ENCODE measurements around the gene RIBC2.
"Not testable (repeated sequence)": the region's sequence is repeated elsewhere in the genome, so short reads cannot be mapped to it uniquely, and the experiment has no call there.

Gene RIBC2

DNA sequence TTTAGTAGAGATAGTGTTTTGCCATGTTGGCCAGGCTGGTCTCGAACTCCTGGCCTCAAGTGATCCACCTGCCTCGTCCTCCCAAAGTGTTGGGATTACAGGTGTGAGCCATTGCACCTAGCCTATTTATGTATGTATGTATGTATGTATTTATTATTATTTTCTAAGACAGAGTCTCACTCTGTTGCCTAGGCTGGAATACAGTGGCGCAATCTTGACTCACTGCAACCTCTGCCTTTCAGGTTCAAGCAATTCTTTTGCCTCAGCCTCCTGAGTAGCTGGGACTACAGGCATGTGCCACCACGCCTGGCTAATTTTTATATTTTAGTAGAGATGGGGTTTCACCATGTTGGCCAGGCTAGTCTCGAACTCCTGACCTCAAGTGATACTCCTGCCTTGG lies 35.9 kb downstream of the RIBC2 start:
- DNase-seq (ENCODE audit: low spot score): not testable (repeated sequence)

DNA sequence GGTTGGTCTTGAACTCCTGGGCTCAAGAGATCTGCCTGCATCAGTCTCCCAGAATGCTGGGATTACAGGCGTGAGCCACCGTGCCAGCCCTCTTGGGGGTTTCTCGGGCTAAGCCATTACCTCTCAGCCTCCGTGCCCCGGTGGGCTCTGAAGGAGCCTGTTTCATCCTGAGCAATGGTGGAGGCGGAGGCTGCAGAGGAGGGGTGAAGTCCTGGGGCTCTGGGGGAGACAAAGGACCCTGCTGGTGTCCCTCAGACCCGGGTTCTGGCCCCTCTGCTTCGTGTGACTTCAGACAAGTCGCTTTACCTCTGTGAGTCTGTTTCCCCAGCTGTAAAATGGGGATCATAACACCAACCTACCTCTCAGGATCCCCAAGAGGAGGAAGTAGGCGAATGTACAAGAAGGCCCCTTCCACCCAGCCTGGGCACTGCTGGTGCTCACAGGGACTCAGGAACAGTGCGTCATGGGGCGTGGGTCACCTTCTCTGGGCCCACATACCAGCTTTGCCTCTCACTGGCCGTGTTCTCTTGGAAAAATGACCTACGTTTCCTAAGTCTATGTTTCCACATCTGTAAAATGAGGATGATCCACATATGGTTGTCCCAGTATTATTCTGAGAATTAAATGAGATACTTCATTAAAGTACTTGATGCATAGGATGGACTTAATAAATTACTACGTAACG lies 36.8 kb downstream of the RIBC2 start:
- DNase-seq (ENCODE audit: low spot score): no peak

DNA sequence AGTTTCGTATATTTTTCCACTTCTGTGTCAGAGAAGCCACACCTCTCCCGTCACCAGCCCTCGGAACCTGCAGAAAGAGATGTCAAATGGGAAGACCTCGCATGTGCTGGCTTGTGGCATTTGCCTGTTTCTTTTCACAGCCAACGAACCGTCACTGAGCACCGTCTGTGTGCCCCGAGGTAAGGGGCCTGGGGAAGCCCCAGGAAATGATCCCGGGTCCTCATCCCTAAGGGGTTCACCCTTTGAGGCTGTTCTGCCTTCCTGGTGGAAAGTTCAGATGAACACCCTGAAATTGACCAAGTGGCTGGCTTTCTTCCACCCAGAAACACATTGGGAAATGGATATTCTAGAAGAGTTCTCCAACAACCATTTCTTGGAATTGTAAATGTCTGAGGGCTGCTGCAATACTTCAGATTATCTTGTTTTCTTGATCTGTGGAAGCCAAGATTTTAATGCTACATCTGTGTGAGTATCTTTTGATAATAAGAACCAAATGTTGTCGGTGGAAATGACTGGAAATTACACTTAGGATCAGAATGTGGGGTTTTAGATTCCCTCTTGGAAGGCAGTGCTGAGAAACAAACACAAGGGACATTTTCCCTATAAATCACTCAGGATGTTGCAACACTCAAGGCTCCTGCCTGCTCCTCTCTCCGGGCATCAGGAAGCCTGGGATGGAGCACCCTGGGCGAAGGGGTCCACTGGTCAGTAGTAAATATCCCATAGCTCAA lies 37.6 kb downstream of the RIBC2 start:
- DNase-seq (ENCODE audit: low spot score): no peak

DNA sequence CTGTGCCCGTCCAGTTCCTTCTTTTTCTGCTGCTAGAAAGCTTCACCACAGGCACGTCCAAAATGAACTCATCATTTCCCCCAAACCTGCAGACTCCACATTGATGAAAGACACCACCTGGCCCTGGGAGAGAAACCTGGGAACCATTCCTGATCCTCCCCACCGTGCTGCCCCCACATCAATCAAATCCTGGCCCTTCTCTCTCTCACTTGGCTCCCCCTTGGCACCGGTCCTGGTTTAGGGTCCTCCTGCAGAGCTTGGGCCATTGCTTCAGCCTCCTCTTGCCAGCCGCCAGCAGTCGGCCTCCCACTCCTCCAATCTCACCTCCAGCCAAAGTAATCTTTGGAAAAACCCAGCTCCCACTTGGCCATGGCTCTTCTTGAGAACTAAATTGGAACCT lies 38.5 kb downstream of the RIBC2 start:
- no peak for DNase-seq (ENCODE audit: low spot score)

DNA sequence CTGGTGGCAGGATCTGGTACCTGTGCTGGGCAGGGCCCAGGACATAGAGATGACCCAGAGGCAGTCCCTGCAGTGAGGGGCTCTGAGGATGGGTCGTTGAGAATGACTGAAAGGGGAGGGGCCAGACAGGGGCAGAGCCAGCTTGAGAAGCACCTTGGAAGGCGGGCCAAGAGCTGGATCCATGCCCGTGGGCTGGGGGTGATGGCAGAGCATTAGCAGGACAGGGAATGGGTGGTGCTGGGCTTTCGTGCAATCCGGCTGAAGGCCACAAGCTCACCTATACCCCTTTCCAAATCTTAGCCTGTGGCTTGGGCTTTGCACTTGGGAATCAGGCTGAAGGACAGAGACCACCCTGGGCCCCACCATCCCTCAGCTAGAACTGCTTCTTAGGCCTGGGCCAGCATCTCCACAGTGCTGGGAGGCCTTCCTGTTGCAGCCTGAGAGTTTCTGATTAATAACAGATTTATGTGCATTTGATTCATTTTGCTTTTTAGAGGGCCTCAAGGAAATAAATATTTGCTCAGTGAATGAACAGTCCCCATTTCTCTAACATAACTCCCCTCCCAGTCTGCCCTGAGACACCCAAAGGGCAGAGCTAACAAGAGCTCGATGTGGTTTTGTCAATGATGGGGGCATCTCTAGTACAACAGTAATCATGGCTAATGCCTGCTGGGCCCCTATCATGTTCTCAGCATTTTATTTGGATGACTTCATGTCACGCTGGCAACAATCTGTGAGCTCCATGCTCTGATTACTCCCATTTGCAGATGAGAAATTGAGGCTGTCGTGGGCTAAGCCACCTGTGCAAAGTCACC lies 39.3 kb downstream of the RIBC2 start:
- DNase-seq (ENCODE audit: low spot score): no peak

DNA sequence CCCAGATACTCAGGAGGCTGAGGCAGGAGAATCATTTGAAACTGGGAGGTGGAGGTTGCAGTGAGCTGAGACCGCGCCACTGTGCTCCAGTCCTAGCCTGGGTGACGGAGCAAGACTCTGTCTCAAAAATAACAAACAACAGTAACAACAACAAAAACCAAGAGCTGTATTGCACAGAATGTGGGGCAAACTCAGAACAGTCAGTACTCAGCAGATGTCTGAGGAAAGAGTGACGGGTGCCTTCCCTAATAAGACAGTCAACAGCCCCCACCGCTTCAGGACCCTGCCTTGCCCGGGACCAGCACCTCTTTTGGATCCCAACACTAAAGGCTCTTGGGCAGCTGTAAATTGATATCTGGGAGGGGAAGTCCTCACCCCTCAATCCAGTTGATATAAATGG lies 40.3 kb downstream of the RIBC2 start:
- DNase-seq (ENCODE audit: low spot score): no peak

DNA sequence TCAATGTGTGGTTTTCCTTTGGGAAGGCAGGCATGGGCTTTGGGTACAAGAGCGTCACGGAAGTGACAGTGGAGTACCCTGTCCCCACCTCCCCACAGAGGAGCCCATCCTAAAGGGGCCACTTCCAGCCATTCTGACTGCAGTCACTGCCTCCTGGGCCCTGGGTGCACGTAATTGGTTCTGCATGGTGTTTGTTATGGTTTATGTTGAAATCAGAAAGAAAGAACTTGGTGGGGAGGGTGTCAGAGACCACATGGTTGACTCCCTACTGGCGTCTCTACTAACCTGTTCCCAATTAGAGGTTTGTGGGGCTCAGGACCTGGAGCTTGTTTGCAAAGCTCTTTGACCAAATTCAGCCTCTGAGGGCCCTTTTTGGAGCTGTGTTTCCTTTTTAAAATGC lies 40.8 kb downstream of the RIBC2 start:
- DNase-seq (ENCODE audit: low spot score): no peak

DNA sequence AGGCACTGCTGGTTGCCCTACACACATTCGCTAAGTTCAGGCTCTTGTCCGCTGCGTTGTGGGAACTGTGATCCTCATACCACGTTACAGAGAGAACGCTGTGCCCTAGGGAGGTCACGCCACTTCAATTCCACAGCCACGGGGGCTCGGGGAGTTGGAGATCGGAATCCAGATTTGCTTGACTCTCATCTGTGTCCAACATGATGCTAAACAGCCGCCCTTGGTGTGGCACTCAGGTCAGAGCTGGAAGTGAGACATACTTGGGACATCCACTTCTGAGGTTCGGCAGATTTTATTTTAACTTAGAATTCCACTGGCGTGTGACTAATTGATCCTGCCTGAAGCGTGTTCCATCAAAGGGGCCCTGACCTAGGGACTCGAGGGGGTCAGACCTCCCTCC lies 41.7 kb downstream of the RIBC2 start:
- no peak for DNase-seq (ENCODE audit: low spot score)

DNA sequence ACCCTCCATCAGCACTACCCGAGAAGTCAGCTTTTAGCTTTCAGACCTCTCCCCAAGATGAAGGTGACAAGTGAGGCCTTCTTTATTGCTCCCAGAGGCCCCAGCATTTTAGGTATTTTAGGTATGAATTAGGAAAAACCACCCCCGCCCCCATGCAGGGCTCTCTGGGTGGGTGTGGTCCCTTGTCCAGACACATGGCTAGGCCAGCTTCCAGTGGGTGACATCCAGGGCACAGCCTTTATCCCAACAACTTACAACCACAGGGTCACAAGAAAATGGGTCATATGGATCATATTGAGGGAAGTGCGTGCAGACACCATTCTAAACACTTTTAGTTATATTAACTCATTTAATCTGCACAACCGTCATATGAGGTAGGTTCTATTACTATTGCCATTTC lies 42.1 kb downstream of the RIBC2 start:
- DNase-seq (ENCODE audit: low spot score): no peak

DNA sequence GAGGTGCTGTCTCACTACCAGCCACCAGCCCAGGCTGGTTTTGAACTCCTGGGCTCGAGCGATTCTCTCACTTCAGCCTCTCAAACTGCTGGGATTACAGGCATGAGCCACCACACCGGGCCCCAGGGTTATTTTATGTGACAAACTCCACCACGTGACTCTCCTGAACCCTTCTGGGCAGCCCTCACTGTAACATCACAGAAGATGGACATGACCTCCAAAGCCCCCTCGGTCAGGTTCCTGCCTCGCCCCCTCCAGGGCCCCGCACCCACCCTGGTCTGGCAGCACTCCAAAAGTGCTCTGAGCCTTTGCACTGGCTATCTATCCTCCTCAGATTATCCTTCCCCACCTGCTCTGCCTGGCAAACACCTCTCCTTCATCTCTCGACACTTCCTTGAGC lies 43.3 kb downstream of the RIBC2 start:
- DNase-seq (ENCODE audit: low spot score): no peak

DNA sequence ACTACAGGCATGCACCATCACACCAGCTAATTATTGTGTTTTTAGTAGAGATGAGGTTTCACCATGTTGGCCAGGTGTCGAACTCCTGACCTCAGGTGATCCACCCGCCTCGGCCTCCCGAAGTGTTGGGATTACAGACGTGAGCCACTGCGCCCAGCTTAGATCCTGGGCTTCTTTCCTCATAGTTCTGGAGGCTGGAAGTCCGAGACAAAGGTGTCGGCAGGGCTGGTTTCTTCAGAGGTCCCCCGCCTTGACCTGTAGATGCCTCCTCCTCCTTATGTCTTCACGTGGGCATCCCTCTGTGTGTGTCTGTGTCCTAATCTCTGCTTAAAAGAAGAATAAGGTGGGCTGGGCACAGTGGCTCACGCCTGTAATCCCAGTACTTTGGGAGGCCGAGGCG lies 45.0 kb downstream of the RIBC2 start:
- no peak for DNase-seq (ENCODE audit: low spot score)

DNA sequence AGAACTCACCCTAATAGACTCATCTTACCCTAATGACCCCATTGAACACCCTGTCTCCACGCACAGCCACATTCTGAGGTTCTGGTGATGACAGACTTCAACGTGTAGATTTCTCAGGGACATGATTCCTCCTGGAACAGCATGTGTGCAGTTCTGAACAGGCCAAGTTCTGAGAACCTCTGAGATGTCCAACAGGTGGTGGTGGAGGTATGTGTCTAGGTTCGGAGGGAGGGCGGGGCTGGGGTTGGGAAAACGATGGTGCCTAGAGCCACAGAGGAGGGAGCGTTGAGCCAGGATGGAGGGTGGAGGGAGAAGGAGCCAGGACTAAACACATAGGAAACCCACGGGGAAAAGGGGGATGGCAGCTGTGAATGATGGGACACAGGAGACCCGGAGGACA lies 45.7 kb downstream of the RIBC2 start:
- no peak for DNase-seq (ENCODE audit: low spot score)

DNA sequence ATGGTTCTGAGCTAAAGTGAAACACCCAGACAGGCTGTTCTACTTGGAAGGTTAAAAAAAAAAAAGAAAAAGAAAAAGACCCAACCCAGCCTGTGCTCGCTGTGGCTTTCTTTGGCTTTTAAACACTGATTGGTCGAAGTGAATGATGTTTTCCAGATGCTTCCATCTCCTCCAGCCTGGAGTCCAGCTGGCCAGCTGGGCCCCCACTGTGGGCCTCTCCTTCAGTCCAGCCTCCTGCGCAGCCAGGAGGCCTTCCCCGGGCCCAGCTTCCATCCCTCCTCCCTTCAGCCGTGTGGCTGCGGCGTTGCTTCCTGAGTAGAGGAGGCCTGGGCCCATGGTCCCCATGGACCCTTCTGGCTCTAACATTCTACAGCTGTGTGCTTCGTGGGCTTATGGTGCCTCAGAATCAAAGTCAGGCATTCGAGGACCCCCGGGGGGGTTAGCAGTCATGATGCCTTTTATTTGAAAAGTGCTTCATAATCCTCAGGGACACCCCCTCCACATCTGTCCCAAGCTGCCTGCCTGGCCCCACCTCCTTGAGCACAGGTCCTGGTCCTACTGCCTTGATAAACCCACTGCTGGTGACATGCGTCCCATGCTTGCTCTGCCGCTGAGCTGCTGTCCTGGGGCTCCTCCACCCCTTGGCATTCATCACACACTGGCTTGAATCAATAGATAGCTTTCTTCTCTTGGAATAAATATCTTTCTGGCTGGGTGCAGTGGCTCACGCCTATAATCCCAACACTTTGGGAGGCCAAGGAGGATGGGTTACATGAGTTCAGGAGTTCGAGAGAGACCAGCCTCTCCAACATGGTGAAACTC lies 47.0 kb downstream of the RIBC2 start:
- no peak for DNase-seq (ENCODE audit: low spot score)

DNA sequence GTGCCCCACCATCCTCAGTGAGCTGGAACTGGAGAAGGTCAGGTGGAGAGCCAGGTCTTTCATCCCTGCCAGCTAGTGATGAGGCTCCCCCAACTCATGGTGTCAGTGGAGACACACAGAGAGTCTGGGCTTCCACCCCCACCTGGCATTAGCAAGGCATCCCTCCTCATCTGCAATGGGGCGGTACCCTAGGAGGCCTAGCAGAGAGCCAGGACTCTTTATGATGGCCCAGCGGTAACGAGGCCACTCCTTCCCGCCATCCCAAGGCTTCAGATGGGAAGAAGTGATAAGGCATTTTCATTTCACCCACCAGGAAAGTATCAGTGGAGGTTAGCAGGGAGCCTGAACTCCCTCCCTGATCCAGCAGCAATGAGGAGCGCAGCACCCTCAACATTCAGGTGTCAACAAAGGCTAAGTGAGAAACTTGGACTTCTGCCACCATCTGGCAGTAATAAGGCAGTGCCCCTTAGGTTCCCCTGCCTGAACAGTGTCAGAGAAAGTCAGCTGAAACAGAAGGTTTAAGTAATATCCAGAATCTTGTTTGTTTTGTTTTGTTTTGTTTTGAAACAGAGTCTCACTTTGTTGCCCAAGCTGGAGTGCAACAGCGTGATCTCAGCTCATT lies 48.7 kb downstream of the RIBC2 start:
- no peak for DNase-seq (ENCODE audit: low spot score)

DNA sequence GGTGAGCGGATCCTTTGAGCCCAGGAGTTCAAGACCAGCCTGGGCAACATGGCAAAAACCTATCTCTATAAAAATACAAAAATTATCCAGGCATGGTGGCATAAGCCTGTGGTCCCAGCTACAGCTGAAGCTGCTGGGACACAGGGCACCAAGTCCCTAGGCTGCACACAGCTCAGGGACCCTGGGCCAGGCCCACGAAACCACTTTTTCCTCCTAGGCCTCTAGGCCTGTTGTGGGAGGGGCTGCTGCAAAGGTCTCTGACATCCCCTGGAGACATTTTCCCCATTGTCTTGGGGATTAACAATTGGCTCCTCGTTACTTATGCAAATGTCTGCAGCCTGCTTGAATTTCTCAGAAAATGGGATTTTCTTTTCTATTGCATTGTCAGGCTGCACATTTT lies 50.2 kb downstream of the RIBC2 start:
- DNase-seq (ENCODE audit: low spot score): not testable (repeated sequence)

DNA sequence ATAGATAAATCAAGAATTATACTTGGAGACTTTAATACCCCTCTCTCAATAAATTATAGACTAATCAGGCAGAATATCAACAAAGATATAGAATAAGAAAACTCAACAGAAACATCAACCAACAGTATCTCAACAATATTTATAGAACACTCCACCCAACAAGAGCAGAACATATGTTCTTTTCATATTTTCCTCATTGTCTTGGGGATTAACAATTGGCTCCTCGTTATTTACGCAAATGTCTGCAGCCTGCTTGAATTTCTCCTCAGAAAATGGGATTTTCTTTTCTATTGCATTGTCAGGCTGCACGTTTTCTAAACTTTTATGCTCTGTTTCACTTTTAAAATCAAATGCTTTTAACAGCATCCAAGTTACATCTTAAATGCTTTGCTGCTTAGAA lies 52.1 kb downstream of the RIBC2 start:
- no peak for DNase-seq (ENCODE audit: low spot score)

DNA sequence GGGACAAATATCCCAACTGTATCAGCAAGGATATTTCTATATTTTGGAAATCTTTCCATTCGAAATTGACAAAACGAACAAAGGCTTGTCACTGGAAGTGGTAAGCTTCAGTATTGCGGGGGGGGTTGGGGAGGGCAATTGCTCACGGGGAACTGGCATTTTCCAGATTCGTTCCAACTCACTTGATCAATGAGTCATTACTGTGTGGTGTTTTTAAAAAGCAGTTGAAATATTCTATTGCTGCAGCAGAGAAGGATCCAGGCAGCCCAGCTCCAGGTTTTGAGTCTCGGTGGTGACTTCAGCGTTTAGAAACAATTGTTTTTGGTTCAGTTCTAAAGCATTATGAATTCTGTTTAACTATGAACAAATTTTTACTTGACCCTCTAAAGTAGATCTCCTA lies 55.4 kb downstream of the RIBC2 start:
- DNase-seq (ENCODE audit: low spot score): peak; percentile 72

DNA sequence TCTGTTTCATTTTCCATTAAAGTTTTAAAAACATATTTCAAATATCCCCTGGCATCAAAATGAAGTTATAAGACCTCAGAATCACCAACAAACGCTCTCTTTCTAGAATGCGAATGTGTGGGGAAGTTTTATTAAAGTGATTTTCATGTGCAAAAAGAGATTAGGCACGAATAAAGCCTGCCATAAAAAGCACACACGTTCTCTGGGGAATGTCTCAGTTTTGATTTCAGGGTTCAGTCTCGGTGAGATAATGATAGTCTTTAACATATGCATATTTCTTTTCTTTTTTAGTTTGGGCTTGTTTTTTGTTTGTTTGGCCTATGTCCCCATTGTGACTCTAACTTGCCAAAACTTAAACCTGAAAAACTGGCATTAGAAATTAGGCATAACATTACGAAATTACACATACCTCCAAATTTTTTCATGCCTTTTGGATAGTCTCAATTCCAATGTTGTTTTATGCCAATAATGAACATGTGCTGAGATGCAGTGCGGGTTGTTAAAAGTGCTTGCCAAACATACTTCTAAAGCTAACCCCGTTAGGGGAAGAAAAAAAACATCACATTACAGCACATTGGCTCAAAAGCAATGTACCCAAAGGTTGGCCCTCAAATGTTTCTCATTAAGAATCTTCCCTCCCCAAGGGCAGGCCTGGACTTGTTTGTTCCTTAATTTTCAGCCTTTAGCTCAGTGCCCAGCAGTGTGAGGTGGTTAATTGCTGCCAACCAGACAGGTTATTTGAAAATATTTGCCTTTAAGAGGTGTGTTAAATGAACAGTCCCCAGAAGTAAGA lies 56.0 kb downstream of the RIBC2 start:
- DNase-seq (ENCODE audit: low spot score): no peak

DNA sequence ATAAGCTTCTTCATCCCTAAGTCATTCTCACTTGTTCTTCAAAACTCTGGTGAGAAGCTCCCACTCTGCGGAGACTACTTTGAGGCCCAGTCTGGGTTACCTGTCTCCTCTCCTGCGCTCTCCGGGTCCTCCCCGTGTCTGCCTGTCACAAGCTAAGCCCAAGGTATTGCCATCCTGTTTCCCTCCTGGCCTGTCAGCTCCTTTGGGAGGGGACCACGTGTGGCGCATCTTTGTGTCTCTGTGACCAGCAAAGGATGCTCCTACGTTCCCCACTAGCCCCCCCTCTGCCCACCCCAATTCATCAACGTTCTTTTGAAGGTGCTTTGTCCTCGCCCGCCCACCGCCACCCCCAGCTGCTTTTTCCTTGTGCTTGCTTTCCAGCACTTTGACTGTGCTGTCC lies 57.4 kb downstream of the RIBC2 start:
- DNase-seq (ENCODE audit: low spot score): no peak

DNA sequence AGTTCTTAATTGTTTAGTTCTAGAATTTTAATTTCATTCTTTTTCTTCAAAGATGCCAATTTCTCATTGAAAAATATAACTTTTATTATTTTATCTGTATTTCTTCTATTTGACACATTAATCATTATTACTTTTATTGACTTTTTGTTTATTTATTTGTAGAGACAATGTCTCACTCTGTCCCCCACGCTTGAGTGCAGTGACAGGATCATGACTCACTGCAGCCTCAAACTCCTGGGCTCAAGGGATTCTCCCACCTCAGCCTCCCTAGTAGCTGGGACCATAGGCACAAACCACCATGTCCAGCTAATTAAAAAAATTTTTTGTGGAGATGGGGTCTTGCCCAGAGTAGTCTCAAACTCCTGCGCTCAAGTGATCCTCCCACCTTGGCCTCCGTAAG lies 58.9 kb downstream of the RIBC2 start:
- DNase-seq (ENCODE audit: low spot score): no peak

DNA sequence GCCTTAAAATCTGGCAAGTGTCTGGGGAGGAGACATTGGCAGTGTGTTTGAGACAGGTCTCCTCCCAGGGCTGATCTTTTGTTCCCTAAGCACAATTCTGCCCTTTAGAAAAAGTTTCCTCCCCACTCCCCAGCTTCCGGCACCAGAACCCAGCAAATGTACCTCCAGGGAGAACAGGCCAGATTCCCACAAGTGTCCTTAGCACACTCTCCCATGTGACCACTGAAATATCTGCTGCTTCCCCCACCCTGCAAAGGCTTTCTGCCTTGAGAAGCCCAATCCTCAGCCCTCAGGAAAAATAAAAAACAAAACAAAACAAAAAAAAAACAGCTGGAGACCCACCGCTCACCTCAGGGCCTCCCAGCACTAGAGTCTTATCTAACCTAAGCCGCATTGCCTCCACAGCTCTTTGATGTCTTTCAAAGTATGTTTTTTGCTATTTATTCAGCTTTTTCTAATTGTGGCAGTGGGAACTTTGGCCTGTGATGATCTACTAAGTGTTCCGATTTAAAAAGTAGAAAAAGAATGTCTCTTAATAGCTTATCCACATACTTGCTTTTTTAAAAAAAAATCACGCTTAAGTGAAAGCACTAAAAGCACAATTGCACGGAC lies 60.2 kb downstream of the RIBC2 start:
- DNase-seq (ENCODE audit: low spot score): no peak
